ENCODE results near the gene ASPN.

Gene ASPN

GRCh38 chr9:92406477-92406876, 75.8 kb downstream of the ASPN start:
- TF ChIP-seq, protein P1, sequence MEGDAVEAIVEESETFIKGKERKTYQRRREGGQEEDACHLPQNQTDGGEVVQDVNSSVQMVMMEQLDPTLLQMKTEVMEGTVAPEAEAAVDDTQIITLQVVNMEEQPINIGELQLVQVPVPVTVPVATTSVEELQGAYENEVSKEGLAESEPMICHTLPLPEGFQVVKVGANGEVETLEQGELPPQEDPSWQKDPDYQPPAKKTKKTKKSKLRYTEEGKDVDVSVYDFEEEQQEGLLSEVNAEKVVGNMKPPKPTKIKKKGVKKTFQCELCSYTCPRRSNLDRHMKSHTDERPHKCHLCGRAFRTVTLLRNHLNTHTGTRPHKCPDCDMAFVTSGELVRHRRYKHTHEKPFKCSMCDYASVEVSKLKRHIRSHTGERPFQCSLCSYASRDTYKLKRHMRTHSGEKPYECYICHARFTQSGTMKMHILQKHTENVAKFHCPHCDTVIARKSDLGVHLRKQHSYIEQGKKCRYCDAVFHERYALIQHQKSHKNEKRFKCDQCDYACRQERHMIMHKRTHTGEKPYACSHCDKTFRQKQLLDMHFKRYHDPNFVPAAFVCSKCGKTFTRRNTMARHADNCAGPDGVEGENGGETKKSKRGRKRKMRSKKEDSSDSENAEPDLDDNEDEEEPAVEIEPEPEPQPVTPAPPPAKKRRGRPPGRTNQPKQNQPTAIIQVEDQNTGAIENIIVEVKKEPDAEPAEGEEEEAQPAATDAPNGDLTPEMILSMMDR (IDR thresholded peaks at IDR 0.05) = no peak
